Kidney epithelial cell (primary cell): ENCODE data around the gene ABHD14A. TPM values are rescaled to one million over a fixed set of nuclear protein-coding genes. Genes with fewer than 3 reads are reported as not detected.
A peak's percentile ranks its signal among the peaks of the same experiment; 100 is the strongest.

Experiments used
- DNase-seq: peaks from one replicate; pipeline ENCODE4 v3.0.0-alpha.2; 2010; ENCODE audit warnings: low read depth
- H3K27me3 ChIP-seq: 2 replicates; pipeline ENCODE4 v1.6.0; 2011; ENCODE audit warnings: low read length; ENCODE audit not compliant: control insufficient read depth, insufficient read depth
- H3K36me3 ChIP-seq: 2 replicates; pipeline ENCODE4 v1.5.1; 2011; ENCODE audit warnings: low read length; ENCODE audit not compliant: control insufficient read depth, insufficient read depth
- H3K4me3 ChIP-seq: 2 replicates; pipeline ENCODE4 v1.5.1; 2011; ENCODE audit warnings: low read depth, mild to moderate bottlenecking, control low read depth, low read length
- total RNA-seq: library from RNA; depleted of rRNA; stranded (reverse); fragments of >200 nt; gene quantifications from 2 replicates; pipeline ENCODE4 v1.2.3, GENCODE V29; 2015
- TF ChIP-seq, protein P1 (sequence below): IDR thresholded peaks from 2 replicates; pipeline ENCODE4 v1.5.1; 2011; ENCODE audit warnings: mild to moderate bottlenecking, moderate library complexity, low read length, control low read depth, inconsistent platforms; ENCODE audit not compliant: insufficient read depth, poor library complexity, severe bottlenecking

The ABHD14A gene
- total RNA-seq, 1 donor from 2014 or later: 15.3 TPM

DNA sequence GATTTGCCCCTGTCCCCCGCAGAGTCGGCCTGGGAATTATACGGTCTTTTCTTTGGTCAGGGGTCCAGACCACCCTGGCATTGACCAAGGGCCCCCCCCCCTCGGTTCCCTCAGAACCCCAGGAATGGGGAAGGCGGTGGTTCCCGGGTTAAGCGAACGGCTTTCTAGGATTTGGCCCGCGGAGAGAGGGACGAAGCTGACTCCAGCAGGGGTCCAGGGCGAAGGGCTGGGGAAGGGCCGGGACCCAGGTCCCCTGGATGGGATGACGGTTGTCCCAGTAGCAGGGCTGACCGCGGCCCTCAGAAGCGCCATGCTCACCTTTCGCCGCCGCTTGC, 33.4 kb upstream of the ABHD14A start:
- TF ChIP-seq, protein P1, sequence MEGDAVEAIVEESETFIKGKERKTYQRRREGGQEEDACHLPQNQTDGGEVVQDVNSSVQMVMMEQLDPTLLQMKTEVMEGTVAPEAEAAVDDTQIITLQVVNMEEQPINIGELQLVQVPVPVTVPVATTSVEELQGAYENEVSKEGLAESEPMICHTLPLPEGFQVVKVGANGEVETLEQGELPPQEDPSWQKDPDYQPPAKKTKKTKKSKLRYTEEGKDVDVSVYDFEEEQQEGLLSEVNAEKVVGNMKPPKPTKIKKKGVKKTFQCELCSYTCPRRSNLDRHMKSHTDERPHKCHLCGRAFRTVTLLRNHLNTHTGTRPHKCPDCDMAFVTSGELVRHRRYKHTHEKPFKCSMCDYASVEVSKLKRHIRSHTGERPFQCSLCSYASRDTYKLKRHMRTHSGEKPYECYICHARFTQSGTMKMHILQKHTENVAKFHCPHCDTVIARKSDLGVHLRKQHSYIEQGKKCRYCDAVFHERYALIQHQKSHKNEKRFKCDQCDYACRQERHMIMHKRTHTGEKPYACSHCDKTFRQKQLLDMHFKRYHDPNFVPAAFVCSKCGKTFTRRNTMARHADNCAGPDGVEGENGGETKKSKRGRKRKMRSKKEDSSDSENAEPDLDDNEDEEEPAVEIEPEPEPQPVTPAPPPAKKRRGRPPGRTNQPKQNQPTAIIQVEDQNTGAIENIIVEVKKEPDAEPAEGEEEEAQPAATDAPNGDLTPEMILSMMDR: no peak
- peaks cover 1% of the 10 kb centered on the region for H3K36me3 ChIP-seq
- DNase-seq: no peak
- peak overlapping the region; percentile 84 for H3K4me3 ChIP-seq
- H3K27me3 ChIP-seq: no peaks in the 10 kb centered on the region

GRCh38 chr3:51941798-51942602, 32.9 kb upstream of the ABHD14A start, which contains the start of the genes PARP3 and RRP9:
Gene PARP3 (plus strand): TSS chr3:51942363. CDS start chr3:51943356, 993 bp downstream.
Gene RRP9 (minus strand): TSS chr3:51941904. CDS start chr3:51941867, 37 bp downstream.
- DNase-seq: peak; percentile 100
- Histone ChIP-seq H3K4me3 (peak within 1 kb of the TSS; percentile 84), H3K36me3 (no peaks in the 10 kb centered on the region), H3K27me3 (no peaks in the 10 kb centered on the region)
- TF ChIP-seq, protein P1: peak; percentile 99

GRCh38 chr3:51942603-51943450, 32.0 kb upstream of the ABHD14A start:
- TF ChIP-seq, protein P1: no peak
- DNase-seq: no peak
- peak overlapping the region; percentile 44 for H3K4me3 ChIP-seq
- no peaks in the 10 kb centered on the region for H3K36me3 ChIP-seq
- H3K27me3 ChIP-seq: no peaks in the 10 kb centered on the region

- no peak overlapping the region for H3K4me3 ChIP-seq
- TF ChIP-seq, protein P1: no peak
These were observed 31.1 kb upstream of the ABHD14A start for GRCh38 chr3:51943451-51944391.

GRCh38 chr3:51944451-51945021, 30.3 kb upstream of the ABHD14A start:
- DNase-seq: no peak
- Histone ChIP-seq H3K36me3 (no peaks in the 10 kb centered on the region), H3K27me3 (no peaks in the 10 kb centered on the region), H3K4me3 (no peak overlapping the region)
- TF ChIP-seq, protein P1: no peak

More at GRCh38 chr3:51943451-51944391, 31.1 kb upstream of the ABHD14A start:
- no peaks in the 10 kb centered on the region for H3K36me3 ChIP-seq
- H3K27me3 ChIP-seq: no peaks in the 10 kb centered on the region
- DNase-seq: no peak
